Kidney glomerular epithelial cell (primary cell): ENCODE measurements around the gene TUBB2A.
"Not testable (repeated sequence)": the region's sequence is repeated elsewhere in the genome, so short reads cannot be mapped to it uniquely, and the experiment has no call there.

Source experiments
- DNase-seq: peaks from one replicate; lab custom pipeline; 2025; lab: John Stamatoyannopoulos, UW

TUBB2A gene

GRCh38 chr6:3179945-3180344 is 22.6 kb upstream of the TUBB2A start:
- DNase-seq = not testable (repeated sequence)

DNA sequence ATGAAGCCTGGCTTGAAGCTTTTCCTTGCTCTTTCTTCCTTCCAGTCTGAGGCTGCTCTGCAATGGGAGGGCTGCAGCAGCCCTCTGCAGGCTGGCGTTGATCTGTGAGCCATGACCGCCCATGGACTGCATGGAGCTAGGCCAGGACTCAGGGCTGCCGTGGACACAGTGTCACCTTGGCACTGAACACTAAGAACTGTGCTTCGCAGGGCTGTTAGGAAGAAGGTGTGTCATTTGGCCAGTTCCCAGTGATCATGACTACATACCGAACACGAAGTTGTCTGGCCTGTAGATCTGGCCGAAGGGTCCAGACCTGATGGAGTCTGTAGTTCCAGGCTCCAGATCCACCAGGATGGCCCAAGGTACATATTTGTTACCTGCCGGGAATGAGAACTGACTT is 21.3 kb upstream of the TUBB2A start:
- not testable (repeated sequence) for DNase-seq

DNA sequence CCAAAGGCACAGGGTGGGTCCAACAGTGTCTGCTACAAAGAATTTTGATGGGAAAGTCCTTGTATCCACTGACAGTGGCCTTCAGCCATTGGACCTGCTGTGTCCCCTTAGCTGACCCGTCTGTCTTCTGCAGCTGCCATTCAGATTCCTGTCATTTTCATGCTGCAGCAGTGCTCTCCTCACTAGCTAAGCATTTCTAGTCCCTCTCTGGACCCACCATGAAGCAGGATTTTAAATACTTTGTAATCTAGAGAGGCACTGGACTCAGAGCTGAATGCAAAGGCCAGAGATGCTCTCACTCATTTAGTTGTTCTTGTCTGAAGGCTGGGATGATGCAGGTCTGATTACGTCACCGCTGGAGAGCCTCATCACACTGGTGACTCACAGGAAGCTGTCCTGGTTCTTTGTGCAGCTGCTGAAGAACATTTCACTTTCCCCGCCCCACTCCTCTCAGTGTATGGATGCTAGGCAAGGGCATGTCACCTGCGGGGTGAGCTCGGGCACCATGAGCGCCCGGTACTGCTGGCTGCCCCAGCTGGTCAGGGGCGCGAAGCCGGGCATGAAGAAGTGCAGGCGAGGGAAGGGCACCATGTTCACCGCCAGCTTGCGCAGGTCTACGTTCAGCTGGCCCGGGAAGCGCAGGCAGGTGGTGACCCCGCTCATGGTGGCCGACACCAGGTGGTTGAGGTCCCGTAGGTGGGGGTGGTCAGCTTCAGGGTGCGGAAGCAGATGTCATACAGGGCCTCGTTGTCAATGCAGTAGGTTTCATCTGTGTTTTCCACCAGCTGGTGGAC is 19.4 kb upstream of the TUBB2A start:
- DNase-seq = peak; percentile 69

GRCh38 chr6:3175715-3176402 is 18.5 kb upstream of the TUBB2A start:
- DNase-seq = no peak

DNA sequence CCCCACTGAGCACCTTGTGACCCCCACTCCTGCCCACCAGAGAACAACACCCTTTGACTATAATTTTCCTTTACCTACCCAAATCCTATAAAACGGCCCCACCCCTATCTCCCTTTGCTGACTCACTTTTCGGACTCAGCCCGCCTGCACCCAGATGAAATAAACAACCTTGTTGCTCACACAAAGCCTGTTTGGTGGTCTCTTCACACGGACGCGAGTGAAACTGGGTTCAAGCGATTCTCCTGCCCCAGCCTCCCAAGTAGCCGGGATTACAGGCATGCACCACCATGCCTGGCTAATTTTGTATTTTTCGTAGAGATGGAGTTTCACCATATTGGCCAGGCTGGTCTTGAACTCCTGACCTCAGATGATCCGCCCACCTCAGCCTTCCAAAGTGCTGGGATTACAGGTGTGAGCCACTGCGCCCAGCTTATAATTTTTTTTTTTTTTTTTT is 16.3 kb upstream of the TUBB2A start:
- not testable (repeated sequence) for DNase-seq

DNA sequence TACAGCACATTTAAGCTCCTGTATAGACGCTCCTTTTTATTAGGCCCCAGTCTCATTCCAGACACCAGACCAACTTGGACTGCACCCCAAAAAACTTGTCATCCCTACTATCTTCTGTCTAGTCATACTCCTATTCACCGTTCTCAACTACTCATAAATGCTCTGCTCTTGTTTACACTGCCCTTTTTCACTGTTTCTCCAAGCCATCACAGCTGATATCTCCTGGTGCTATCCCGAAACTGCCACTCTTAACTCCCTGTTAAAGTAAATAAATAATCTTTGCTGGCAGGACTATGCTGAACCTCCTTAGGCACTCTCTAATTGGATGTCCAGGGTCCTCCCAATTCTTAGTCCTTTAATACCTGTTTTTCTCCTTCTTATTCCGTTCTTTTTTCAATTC is 15.4 kb upstream of the TUBB2A start:
- DNase-seq = not testable (repeated sequence)

DNA sequence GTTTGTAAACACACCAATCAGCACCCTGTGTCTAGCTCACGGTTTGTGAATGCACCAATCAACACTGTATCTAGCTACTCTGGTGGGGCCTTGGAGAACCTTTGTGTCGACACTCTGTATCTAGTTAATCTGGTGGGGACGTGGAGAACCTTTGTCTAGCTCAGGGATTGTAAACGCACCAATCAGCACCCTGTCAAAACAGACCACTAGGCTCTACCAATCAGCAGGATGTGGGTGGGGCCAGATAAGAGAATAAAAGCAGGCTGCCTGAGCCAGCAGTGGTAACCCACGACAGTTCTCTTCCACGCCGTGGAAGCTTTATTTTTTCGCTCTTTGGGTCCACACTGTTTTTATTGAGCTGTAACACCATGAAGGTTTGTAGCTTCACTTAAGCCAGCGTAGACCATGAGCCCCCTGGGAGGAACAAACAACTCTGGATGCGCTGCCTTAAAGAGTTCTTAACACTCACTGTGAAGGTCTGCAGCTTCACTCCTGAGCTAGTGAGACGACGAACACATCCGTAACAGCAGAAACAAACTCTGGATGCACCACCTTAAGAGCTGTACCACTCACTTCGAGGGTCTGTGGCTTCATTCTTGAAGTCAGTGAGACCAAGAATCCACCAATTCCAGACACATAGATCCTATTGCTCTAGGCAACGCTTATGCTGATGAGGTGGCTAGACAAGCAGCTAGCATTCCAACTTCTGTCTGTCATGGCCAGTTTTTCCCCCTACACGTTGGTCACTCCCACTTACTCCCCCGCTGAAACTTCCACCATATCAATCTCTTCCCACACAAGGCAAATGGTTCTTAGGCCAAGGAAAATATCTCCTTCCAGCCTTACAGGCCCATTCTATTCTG is 14.2 kb upstream of the TUBB2A start:
- peak; percentile 81 for DNase-seq

DNA sequence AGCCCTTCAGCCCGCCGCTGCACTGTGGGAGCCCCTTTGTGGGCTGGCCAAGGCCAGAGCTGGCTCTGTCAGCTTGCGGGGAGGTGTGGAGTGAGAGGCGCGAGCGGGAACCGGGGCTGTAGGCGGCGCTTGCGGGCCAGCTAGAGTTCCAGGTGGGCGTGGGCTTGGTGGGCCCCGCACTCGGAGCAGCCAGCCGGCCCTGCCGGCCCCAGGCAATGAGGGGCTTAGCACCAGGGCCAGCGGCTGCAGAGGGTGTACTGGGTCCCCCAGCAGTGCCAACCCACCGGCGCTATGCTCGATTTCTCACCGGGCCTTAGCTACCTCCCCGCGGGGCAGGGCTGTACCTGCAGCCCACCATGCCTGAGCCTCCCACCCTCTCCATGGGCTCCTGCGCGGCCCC is 13.3 kb upstream of the TUBB2A start:
- not testable (repeated sequence) for DNase-seq

- not testable (repeated sequence) for DNase-seq
These were observed 10.7 kb upstream of the TUBB2A start for GRCh38 chr6:3168046-3168445.

- DNase-seq = not testable (repeated sequence)
These were observed 9.3 kb upstream of the TUBB2A start for GRCh38 chr6:3166535-3167225.

DNA sequence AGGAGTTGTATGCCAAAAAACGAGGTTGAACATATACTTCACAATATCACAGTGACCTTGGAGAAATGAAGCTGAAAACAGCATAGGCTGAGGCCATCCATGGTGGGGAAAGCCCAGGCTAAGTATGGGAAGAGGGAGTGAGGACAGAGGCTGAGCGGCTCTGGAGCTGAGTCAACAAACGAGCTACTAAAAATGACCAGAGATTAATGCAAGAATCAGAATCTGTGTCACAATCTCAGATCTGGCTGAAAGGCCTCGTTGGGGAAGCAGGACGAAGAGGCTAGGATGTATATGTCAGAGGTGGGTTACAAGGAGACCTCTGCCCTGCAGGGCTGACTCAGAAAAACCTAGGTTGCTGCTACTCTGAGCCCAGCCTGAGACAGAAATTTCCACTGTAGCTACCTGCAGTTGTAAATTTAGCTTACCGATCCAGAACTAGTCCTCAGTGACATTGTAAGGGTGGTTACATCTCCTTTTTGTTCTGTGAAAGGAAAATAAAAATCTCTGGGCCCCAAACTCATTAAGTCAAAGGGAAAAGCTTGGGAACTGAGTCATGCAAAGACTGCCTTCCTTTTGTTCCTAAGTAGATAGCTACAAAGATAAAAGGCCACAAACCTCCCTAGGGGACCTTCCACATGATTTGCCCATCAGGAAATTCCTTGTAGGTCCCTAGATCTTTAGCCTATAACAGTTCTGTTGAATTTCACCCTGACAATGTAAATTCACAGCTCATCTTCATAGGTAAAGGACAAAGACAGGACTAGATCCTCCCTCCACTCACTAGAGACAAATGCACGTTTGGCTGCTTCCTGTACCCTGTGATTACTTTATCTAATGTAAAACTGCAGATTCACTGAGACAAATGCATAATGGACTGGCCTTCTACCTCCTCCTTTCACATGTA is 8.5 kb upstream of the TUBB2A start:
- DNase-seq = no peak

GRCh38 chr6:3164388-3164787 is 7.0 kb upstream of the TUBB2A start:
- DNase-seq = no peak

DNA sequence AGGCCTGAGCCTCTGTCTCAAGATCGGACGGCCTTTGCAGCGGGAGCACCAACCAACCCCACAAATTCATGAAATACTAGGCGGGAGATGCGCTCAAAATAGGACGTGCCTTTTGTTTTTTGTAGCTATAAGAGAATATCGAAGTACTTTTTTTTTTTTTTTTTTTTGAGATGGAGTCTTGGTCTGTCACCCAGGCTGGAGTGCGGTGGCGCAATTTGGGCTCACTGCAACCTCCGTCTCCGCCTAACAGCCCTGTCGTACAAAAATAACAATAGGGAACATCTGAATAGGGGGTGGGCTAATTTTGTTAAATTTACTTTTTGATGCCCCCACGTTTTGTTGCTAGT is 5.9 kb upstream of the TUBB2A start:
- no peak for DNase-seq

DNA sequence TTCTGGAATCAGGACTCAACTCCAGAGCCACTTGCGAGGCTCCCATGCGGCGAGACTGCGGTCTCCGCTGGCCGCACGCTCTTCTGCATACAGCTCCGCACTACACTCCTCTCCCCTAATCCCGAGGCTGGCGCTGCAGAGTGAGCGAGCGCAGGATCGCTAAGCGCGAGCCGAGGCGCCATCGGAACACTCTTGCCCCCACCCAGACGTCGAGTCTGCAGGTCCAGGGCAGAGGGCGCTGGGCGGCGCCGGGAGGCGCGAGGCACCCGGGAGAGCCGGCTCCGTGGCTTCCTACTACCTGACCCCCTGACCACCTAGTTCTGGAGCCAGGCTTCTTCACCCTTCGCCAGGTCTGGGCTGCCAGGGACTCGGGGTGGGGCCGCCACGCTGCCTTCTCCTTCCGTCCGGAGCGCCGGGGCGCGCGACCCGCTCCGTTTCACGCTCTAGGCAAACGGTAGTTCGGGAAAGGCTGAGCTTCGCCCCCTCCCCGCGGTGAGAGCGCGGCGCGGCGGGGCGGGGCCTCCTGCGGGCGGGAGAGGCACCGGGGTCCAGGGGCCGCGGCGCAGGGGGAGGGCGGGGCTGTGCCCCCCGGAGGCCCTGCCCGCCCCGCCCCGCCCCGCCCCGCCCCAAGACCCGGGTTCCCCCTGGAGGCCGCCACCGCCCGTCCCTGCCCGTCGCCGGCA is 5.4 kb upstream of the TUBB2A start:
- peak; percentile 55 for DNase-seq

- DNase-seq = no peak
These were observed 4.7 kb upstream of the TUBB2A start for GRCh38 chr6:3162067-3162497.

- DNase-seq = no peak
These were observed 2.7 kb upstream of the TUBB2A start for GRCh38 chr6:3159805-3160781.

DNA sequence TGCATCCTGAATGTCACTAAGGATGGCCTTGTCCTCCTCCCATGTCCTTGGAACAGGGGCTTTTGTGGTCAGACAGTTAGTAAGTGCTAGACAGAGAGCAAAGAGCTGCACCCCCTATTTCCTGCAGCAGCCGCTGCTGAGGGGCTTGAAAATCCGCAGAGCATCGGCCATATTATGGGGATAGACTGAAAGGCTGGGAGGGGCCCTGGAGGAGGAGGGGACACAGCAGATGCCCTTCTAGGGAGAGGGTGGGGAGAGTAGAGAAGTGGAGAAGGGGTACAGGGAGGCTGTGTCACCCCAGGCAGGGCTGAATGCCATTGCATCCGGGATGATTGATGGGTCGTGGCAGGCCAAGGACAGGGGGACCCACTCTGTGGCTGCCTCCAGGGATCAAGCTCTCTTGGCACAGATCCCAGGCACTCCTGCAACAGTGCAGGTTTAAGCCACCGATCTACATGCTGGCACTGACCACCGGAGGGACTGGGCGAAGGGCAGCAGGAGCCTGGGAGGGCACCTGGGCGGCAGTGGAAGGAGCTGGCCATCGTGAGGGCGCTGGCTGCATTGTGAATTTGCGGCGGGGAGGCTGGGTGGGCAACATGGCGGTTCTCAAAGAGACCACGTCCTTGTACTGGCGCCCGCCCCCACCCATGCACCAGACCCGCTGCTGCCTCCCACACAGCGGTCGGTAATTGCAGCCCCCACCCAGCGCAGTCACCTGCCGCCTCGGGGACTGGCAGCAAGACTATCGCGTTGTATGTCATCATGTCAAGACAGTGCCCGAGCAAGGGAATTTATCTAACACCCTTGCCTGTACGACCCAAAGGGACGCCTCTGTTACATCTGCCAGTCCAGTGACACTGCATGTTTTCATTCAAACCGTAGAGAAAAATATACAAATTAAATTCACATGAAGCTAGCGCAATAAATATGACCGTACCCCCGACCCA is 887 bp downstream of the TUBB2A start:
- not testable (repeated sequence) for DNase-seq

GRCh38 chr6:3155416-3155815 is 1.9 kb downstream of the TUBB2A start:
- DNase-seq = not testable (repeated sequence)
